Measurements from ENCODE around the gene LCE4A.

The LCE4A gene

DNA sequence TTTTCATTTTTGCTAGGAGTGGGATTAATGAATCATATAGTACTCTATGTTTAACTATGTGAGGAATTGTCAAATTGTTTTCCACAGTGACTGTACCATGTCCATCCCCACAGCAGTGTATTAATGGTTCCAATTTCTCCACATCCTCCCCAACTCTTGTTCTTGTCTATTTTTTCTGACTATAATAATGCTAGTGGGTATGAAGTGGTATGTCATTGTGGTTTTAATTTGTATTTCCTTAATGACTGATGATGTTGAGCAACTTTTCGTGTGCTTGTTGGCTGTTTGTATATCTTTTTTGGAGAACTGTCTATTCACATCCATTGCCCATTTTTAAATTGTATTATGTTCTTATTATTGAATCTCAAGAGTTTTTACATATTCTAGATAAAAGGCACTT, 39.9 kb downstream of the LCE4A start:
- DNase-seq = no peak

GRCh38 chr1:152752225-152752624, 44.3 kb downstream of the LCE4A start:
- DNase-seq = peak; percentile 2

DNA sequence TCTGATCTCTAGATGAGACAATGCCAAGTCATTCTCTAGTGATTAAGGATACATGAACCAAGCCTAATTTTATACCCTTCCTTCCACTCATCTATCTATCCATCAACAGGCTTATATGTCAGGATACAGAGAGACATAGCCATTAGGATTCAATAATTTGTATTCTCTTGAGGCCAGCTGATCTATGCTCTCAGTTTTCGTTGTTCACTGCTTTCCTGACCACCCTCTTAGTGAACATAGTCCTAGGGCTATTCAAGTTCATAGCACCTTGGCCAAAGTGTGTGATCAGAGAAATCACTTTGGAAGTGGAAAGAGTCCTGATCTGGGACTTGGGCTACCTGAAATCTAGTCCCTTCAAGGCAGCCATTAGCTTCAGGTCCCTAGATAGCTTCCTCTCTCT, 45.6 kb downstream of the LCE4A start:
- no peak for DNase-seq

- DNase-seq = no peak
Measured at GRCh38 chr1:152756872-152757271, 48.9 kb downstream of the LCE4A start.

DNA sequence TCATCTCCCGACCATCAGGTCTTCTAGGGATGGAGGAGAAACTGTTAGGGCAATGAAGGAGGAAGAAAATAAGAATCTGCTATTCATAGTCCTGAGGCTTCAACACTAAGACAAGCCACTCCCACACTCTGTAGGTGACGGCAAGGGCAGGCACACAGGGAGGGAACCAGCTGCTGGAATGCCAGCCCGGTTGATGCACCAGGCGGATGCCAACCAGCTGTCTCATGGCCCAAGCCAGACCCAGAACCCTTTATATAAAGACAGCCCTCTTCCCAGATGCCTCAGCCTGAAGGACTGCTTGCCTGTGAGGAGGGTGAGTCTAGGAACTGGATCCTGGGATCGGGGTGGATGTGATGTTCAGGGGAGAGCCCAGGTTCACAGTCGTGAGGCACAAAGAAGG, 49.8 kb downstream of the LCE4A start, which contains the start of gene KPRP:
Gene KPRP, plus strand, starts transcription at position 279 of the 400 bp plus-strand sequence. CDS start 1,564 bp downstream, outside the sequence.
- no peak for DNase-seq

- no peak for DNase-seq
Measured at GRCh38 chr1:152758636-152759035, 50.7 kb downstream of the LCE4A start.
